T-helper 2 cell (primary cell): ENCODE results near the gene GGPS1.
"Not testable (repeated sequence)": the region's sequence is repeated elsewhere in the genome, so short reads cannot be mapped to it uniquely, and the experiment has no call there.

Experiments
- DNase-seq, 5 experiments: peaks; one replicate each; pipeline versions ENCODE4 v3.0.0 to v3.0.0-alpha.2; 2012 to 2022
- total RNA-seq, 2 donors: gene quantifications; one replicate each; lab custom pipeline; 2026; lab: John Stamatoyannopoulos, UW

The GGPS1 gene
- total RNA-seq: 8.1 to 9.4 reads per million in 2 donors

DNA sequence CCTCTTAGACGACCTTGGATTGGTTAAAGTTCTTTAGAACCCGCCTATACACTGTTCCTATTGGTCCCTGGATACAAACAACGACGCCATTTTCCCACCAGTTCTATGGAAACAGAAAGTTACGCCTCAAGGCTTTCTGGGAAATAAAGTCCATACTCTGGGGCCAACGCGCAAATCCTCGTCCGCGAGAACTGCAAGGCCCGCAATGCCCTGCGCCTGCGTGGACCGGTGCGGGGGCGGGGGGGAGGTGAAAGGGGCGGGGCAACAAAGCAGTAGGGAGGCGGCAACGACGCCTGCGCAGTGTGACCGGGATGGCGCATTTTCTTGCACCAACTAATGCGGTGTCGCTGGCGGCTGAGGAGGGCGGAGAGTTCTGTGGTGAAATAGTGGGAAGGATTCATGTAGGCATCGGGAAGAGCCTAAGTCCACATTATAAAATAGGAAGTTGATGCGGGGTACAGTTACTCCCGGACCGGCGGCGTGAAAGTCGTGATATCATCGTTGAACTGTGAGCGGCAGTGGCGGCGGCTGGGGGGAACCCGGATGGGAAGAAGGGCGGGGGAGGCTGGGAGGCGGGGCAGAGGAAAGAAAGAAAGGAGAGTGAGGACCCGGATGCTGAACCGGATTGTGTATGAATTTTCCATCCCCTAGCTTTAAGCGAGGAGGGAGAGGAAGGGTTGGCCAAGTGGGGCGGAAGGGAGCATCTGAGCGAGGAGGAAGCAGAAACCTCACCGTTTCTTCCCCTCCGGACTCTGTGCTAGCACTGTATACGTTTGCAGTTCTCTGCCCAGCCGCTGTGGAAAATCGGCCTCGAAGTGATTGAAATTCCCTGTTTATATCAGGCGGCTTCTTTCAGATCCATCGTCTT, at the start of gene GGPS1:
TSS of gene GGPS1 (plus strand) at position 300 of the 868 bp plus-strand sequence. CDS start 6,695 bp downstream, outside the sequence.
- peak; percentile 97 to 100 (median 98) for DNase-seq

DNA sequence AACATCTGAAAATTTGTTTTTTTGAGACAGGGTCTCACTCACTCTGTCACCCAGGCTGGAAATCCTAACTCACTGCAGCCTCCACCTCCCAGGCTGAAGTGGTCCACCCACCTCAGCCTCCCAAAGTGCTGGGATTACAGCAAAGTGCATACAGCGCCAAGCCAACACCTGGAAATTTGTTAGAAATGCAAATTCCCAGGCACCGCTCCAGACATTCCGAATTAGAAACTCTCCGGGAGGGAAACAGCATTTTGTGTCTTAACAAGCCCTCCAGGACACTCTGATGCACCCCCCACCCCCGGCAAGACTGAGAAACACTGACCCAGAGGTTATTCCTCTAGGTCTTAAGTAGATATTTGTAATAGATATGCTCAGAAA, 49.5 kb upstream of the GGPS1 start:
- DNase-seq: no peak

DNA sequence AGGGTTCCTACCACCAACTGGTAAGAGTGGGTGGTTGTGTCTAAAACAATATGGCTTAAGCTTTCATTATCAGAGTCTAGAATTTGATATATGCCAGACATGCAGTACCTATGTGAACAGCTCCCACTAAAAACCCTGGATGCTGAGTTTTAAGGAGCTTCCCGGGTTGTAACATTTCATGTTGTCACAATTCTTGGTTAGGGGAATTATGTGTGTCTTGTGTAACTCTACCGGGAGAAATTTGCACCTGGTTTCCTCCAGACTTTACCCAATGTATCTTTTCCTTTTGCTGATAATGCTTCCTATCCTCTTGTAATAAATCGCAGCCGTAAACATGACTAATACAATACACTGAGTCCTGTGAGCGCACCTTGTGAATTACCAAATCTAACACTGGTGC, 48.7 kb upstream of the GGPS1 start:
- DNase-seq: no peak

DNA sequence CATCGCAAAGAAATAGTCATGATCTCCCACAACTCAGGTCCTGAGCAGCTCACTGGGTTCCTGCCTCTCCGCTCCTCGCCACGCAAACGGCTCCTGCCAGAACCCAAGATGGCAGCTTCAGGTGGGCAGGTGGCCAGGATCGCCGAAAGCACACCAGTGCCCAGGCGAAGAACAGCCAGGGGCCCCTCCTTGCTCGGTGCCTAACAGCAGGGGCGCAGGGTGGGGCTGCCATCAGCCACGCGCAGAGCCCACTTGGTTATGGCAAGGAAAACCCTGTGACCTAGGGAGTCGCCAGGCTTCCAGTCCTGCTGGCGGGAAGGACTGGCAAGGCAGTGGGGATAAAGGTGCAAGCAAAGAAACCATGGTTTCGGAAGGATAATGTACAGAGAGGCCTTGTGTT, 47.9 kb upstream of the GGPS1 start:
- DNase-seq: no peak

DNA sequence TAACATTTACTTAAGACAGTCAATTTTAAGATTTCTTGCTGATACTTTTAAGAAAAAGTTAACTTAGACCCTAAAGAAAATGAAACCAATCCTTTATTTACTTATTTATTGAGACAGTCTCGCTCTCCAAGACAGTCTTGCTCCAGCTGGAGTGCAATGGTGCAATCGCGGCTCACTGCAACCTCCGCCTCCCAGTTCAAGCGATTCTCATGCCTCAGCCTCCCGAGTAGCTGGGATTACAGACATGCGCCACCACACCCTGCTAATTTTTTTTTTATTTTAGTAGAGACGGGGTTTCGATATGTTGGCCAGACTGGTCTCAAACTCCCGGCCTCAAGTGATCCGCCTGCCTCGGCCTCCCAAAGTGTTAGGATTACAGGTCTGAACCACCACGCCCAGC, 44.7 kb upstream of the GGPS1 start:
- DNase-seq: not testable (repeated sequence)

DNA sequence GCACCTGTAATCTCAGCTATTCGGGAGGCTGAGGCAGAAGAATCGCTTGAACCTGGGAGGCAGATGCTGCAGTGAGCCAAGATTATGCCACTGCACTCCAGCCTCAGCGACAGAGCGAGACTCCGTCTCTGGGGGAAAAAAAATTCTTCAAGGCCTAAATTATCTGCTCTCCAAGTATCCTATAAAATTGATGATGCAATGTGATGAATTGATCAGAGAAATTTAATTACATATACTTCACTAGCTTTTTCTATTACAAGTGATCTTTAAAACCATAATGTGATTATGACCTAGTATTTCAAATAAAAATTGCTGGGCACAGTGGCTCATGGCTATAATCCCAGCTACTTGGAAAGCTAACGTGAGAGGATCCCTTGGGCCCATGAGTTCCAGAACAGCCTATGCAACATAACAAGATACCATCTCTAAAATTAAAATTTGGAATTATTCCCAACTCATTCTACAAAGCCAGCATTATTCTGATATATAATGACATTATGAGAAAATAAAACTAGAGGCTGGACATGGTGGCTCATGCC, 44.1 kb upstream of the GGPS1 start:
- DNase-seq: no peak

DNA sequence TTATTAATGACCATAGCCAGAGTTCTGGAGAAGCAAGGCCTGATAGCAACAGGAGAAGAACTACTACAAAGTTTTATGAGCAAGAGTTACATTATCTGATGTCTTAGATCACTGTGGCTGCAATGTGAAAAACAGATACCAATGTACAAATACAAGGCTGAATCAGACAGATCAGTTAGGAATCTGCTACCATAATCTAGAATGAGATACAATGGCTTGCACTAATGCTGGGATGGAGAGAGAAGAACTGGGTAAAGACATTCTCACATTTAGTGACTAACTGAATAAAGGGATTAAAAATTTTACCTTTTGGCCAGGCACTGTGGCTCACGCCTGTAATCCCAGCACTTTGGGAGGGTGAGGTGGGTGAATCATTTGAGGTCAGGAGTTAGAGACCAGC, 41.7 kb upstream of the GGPS1 start:
- DNase-seq: no peak

DNA sequence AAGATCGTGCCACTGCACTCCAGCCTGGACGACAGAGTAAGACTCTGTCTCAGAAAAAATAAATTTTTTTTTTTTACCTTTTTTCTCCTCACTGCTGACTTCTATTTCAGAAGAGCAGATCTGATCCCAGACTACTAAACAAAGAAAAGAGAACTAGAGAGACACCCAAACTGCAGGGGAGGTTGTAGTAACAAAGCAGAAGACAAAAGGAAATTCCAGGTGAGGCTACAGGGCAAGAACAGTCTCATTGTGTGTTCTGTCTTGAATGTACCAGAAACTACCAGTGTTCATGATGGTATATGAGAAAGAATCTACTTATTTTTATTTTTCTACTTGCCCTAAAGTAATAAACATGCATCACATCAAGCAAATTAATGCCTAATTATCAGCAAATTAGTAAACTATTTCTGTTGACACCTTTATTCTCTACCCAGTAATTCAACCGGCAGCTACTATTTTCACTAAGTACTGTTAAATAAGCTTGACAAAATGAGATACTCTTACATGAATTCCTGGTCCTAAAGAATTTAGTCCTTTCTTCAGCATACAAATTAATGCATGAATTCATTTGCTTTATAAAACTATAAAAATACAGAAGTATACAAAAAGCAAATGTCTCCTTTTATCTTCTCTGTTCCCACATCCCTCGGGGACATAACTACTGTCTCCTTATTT, 41.0 kb upstream of the GGPS1 start:
- DNase-seq: no peak

DNA sequence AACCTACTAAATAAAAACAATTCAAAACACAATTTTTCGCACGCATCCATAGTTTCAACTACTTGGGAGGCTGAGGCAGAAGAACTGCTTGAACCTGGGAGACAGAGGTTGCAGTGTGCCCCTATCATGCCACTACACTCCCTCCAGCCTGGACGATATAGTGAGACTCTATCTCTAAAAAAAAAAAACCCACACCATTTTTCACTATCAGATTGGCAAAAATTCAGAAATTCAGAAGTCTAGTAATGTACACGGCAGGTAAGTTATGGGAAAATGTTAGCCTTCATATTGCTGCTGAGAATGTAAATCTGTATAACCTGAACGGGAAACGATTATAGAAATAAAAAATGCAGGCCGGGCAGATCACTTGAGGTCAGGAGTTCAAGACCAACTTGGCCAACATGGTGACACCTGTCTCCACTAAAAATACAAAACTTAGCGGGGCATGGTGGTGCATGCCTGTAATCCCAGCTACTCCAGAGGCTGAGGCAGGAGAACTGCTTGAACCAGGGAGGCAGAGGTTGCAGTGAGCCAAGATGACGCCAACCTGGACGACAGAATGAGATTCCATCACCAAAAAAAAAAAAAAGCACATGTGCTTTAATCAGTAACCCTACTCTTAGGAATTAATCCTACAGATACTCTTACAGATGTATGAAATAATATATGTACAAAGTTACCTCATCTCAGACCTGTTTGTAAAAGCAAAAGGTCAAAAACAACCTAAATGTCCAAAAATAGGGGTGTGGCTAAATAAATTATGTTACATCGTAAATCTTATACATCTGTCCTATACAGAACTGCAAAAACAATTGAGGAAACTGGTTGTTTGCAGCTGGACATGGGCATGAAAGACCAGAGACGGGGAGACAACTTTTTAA, 38.3 kb upstream of the GGPS1 start:
- no peak for DNase-seq

DNA sequence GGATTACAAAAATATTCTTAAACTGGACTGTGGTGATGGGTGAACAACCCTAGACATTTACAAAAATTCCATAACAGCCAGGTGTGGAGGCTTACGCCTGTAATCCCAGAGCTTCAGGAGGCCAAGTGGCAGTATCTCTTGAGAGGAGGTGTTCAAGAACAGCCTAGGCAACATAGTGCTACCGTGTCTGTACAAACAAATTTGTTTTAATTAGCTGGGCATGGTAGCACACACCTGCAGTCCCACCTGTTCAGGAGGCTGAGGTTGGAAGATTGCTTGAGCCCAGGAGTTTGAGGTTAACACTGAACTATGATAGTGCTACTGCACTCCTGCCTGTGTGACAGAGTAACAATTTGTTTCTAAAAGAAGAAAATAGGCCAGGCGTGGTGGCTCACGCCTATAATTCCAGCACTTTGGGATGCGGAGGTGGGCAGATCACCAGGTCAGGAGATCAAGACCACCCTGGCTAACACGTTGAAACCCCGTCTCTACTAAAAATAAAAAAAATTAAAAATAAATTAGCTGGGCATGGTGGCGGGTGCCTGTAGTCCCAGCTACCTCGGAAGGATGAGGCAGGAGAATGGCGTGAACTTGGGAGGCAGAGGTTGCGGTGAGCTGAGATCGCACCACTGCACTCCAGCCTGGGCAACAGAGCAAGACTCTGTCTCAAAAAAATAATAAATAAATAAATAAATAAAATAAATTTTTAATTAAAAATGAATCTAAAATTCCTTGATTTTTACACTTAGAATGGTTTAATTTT, 37.4 kb upstream of the GGPS1 start:
- DNase-seq: no peak

DNA sequence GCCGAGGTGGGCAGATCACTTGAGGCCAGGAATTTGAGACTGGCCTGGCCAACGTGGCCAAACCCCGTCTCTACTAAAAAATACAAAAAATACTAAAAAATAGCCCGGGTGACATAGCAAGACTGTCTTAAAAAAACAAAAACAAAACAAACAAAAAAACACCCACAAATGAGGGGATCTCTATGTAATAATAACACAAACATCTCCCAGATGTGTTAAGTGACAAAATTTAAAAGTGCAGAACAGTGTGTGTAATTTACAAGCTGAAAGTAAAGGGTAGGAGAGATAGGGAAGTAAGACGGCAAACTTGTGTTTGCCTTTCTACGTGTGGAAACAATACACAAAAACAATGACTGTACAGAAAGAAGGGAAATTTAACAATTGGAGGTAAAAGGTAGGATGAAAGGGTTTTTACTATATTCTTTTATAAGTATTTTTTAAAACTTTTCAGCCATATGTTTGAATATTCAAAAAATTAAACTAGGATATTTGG, 36.7 kb upstream of the GGPS1 start:
- DNase-seq: no peak

DNA sequence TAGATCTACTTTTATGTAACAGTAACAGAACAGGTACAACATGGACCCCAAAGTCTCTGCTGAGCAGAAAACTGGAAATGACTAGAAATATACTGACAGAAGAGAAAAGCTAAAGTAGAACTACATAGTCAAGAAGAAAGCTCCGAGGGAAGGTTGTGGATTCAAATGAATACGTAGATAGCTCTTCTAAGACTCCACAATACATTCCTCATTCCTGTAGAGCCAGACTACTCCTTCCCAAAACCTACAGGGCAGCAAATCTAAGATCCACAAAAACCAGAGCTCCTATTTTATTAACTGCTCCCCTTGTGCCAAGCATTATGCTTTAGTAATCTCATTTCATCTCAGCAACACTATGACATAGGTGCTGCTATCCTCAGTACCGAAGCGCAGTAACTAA, 35.6 kb upstream of the GGPS1 start:
- DNase-seq: no peak

DNA sequence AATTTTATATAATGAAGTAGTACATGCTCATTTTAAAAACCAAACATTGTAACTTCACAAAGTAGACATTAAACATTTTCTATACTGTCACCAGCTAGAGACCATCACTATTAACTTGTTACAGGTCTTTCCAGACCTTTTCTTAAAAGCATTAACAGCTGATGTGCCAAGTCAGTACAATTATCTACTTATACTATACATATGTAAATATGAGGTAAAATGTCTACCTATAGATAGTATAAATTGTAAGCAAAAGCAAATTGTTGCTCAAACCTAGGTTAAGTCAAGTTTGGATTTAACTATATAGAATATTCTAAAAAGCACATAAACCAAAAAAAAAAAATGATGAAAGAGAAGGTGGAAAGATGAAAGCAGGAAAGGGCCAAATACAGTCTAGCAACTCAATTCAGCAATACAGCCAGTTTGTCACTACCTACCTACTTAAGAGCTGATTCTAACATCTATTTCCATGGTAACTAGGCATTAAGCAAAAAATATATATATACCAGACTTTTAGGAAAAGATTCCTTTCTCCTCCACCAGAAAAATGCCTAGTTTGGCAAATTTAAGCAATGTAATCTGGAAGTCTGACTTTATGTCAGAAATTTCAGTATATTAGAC, 34.9 kb upstream of the GGPS1 start:
- DNase-seq: no peak

DNA sequence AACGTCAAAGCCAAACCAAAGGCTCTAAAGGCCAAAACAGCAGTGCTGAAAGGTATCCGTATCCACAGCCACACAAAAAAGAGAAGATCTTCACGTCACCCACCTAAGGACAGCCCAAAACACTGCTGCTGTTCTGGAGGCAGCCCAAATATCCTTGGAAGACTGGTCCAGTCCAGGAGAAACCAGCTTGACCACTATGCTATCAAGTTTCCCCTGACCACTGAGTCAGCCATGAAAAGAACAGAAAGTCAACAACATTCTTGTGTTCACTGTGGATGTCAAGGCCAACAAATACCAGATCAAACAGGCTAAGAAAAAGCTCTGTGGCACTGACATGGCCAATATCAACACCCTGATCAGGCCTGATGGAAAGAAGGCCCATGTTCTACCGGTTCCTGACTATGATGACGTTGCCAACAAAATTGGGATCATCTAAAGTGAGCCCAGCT, 32.4 kb upstream of the GGPS1 start:
- DNase-seq: no peak

DNA sequence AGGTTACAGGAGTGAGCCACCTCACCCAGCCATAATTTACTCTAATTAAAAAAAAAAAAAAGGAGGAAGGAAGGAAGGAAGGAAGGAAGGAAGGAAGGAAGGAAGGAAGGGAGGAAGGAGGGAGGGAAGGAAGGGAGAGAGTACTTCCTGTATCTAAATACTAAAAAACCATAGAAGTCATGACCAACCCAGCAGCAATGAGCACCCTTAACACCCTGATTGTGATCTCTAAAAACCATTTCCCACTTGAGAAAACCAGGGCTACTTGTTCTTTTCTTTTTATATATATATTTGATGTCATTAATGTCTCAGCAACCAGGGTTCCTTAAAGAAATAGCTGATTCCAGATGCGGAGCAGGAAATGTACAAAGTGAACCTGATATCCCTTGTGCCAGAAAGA, 31.6 kb upstream of the GGPS1 start:
- DNase-seq: peak in 2 of 5 experiments; percentile 22 to 54

DNA sequence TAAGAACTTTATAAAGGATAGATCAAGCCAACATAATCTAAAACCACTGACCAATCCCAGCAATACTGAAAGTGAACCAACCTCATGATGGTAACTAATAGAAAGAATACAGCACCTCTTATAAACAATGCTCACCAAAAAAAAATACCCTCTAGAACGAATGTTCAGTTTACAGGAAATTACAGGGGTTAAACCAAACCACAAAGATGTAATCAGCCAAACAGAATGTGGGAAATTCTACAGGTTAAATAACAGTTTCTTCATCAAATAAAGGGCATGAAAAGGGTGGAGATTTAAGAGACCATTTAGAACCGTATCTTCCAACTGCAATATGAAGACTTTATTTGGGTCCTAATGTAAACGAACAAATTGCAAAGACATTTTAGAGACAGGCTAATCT, 30.8 kb upstream of the GGPS1 start:
- peak in 2 of 5 experiments; percentile 76 to 89 for DNase-seq

DNA sequence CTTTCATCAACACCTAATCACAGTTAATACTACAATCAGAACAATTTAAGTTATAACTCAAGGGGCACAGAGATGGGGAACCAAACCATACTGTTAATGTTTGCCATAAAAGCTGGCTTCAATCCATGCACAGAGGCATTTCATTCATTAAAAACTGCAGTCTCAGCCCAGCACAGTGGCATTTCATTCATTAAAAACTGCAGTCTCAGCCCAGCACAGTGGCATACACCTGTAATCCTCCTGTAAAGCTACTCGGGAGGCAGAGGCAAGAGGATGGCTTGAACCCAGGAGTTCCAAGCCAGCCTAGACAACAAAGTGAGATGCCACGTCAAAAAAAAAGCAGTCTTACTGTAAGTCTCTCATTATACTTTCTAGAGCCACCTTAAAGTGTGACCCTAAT, 29.6 kb upstream of the GGPS1 start:
- no peak for DNase-seq

DNA sequence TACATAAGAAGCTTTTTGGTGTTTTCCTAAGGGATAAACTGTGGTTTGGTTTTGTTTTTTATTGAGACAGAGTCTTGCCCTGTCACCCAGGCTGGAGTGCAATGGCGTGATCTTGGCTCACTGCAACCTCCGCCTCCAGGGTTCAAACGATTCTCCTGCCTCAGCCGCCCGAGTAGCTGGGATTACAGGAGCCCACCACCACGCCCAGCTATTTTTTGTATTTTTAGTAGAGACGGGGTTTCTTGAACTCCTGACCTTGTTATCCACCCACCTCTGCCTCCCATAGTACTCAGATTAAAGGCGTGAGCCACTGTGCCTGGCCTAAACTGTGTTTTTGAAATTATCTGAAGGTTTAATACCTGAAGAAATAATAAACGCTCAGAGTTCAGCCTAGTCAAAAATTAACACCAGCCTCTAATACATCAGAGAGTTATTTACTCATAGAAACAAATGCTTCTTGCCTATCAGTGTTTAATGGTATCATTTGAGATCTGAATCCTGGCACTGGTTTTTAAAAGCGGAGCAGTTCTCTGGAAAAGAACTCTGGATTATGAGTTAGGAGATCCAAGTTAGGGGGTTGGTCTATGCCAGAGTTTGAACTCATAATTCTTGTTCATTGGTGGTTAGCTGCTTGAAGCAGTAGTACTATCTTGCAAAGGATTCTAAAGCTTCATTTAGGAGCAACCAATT, 29.1 kb upstream of the GGPS1 start:
- DNase-seq: no peak

DNA sequence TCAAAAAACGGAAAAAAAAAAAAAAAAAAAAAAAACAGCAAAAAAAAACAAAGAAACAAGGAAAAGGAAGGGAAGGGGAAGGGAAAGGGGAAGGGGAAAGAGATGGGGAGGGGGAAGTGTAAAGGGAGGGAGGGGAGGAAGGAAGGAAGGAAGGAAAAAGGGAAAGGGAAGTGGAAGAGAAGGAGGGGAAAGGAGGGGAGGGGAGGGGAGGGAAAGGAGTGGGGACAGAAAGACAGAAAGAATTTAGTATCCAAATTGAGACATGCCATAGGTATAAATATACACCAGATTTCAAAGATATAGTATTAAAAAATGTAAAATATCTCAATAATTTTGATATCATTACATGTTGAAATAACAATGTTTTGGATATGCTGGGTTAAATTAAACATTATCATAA, 26.2 kb upstream of the GGPS1 start:
- DNase-seq: no peak
